Activated gamma-delta T cell (primary cell): Measurements from ENCODE around the gene SORBS2.

ENCODE experiments used
- DNase-seq: peaks from one replicate; lab custom pipeline; 2025; lab: John Stamatoyannopoulos, UW

SORBS2 gene

DNA sequence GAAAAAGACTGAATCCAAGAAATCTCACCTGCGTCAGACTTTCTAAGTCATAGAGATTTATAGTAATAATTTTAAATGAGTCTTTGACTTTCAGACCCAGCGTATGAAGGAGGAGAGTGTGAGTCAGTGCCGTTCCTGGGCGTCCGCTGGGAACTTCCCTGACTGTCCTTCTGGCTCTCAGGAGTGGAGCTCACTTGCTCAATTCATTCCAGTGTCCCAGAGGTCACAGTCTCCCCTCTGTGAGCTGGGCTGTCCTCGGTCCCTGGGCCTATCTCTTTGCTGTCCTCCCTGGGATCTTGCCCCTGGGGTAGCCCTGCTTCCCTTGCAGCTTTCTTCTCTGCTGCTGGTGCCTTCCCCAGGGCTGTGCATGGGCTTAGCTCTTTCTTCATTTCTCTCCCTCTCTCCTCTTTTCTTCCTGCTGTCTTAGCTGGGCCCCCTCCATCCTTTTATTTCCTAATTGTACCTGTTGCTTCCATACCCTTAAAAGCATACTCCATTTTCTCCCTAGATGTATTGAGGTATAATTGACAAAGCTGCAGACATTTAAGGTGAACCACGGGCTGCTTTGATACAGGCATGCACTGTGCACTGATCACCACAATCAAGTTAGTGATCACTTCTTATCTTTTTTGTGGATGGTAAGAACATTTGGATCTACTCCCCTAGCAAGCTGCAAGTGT lies 11.6 kb downstream of the SORBS2 start:
- no peak for DNase-seq

- DNase-seq, result no peak
These were observed 12.6 kb downstream of the SORBS2 start for GRCh38 chr4:185799442-185799841.

DNA sequence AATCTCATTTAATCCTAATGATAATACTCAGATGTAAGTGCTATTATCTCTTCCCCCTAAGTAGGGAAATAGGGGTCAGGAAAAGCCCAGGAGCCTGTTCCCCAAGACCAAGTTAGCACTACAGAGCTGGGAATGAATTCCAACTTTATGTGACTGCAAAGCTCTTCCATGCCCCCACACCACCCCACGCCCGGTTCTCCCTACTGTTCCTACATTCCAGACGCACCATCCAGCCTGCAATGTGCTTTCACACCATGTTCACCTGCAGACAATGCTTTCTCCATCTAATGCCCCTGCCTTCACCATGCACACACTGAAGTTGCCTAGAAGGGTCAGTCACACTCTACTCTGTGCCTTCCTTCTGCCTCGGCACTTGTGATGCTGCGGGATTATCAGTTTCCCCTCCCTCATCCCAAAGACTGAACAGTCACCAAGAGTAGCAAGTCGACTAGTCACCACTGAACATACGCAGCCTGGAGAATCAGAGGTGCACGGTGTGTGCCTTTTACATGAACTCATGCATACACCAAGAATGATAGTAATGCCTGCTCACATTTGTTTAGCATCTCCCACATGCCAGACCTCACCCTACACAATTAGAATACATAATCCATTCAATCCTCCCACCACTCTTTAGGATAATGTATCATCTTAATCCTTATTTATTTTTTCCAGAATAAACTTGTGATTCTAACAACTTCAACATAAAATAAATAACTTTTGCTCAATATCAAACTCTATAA lies 14.2 kb downstream of the SORBS2 start:
- DNase-seq, result no peak

- no peak for DNase-seq
These were observed 15.0 kb downstream of the SORBS2 start for GRCh38 chr4:185797018-185797417.

DNA sequence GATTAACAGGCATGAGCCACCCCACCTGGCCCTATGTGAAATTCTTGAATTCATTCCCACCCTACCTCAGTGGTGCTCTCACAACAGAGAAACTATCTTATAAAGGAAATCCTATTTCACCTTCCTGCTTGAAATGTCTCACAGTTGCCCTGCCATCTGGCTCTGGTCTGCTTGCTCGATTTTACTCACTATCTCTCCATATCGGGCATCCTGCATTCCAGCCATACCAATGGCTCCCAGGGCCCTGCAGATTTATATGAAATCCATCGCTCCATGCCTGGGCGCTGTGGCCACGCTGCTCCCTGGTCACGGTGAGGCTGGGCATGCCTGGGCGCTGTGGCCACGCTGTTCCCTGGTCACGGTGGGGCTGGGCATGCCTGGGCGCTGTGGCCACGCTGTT lies 15.8 kb downstream of the SORBS2 start:
- DNase-seq, result no peak

GRCh38 chr4:185794637-185795036 lies 17.4 kb downstream of the SORBS2 start:
- DNase-seq, result no peak

GRCh38 chr4:185793716-185794115 lies 18.3 kb downstream of the SORBS2 start:
- DNase-seq, result no peak

DNA sequence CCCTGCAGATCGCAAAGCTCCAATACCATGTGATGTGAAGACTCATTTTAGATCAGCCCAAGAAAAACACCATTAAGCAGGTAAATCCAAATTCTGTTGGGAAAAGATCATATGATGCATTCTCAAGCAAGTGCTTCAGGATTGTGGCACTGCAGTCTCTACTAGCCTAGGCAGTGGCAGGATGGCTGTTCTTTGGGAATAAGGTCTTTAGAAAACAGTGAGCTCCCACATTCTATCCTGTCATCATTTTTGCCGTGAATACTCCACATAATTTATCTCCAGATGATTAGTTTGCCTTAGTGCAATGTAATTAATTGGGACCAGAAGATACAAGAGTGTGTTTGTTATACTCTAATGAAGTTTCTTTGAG lies 18.9 kb downstream of the SORBS2 start:
- DNase-seq, result no peak

- no peak for DNase-seq
These were observed 19.4 kb downstream of the SORBS2 start for GRCh38 chr4:185792384-185793115.

- no peak for DNase-seq
These were observed 23.9 kb downstream of the SORBS2 start for GRCh38 chr4:185787926-185788679.

DNA sequence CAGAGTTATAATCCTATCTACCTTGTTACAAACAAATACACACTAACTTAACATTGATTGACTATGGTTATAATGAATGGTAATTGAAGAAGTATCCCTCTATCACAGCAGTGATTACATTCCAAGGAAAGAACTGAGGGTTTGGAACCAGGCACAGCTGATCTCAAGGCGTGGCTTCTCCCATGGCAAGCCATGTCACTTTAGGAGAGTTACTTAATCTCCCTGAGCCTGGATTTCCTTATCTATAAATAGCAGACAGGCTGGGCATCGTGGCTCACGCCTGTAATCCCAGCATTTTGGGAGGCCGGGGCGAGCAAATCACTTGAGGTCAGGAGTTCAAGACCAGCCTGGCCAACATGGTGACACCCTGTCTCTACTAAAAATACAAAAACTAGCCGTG lies 25.6 kb downstream of the SORBS2 start:
- no peak for DNase-seq

DNA sequence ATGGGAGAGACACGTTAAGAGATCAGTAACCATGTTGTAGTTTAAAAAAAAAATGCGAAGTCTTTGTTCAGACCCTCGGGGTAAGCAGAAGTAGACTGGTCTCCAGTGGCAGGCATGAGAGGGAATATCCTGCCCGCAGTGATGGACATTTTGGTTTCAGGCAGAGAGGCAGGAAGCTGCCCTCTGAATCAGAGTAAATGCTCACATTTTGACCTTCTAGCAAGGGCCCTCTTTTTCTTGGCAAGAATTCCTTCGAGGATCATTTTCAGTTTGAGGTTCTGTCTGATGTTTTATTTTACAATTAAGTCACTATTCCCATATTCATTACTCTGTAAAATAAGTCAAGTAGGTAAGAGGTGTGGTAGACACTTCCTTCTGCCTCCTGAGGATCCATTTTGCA lies 28.4 kb downstream of the SORBS2 start:
- no peak for DNase-seq

DNA sequence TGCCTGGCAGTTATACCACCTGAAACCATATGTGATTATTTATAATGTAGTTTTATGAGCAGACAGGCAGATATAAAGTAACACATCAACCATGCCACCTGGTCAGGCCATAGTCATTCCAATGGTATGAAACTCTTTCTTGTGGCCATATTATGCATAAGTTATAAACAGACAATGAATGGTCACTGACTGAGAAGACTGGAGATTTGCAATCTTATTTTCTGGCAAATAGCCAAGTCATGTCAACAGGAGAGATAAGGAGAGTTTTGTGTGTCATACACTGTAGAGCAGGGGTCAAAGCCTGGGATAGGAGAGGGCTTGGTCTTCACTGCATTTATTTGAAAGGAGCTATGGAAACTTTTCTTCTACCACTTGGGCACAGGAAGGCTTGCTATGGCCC lies 29.5 kb downstream of the SORBS2 start:
- DNase-seq, result no peak

- no peak for DNase-seq
These were observed 30.3 kb downstream of the SORBS2 start for GRCh38 chr4:185781555-185782215.

DNA sequence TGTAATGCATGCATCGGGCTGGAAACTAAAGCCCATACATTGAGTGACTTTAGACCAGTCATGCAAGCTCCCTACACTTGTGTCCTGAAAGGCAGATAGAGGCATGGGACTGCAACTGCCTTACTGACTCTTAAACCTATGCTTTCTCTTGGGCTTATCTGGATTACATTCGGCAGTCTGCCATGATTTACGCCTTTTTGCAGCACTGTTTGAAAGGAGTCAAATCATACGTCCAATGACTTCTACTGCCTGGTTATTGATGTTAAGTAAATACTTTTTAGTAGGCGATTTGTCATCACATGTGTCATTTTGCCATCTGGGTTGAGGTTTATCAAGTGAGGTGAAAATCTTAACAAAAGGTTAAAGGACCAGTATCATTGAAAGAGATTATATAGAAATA lies 31.5 kb downstream of the SORBS2 start:
- no peak for DNase-seq

DNA sequence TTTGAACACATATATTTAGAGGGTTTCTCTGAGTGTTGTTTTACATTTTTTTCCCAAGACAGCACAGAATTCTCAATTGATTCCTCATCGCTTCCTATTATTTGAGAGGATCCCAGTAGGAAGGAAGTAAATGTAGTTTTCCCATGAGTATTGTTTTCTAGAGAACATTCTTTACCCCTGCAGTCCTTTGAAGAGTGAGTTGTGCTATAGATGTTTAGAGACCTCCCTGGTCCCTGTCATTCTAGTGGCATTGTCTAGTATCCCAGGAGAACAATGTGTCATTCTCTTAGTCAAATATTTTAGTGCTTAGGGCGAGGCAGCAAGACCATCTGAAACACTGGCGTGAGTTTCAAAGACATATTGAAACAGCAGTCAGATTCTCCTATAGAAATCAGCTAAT lies 32.5 kb downstream of the SORBS2 start:
- DNase-seq, result no peak

DNA sequence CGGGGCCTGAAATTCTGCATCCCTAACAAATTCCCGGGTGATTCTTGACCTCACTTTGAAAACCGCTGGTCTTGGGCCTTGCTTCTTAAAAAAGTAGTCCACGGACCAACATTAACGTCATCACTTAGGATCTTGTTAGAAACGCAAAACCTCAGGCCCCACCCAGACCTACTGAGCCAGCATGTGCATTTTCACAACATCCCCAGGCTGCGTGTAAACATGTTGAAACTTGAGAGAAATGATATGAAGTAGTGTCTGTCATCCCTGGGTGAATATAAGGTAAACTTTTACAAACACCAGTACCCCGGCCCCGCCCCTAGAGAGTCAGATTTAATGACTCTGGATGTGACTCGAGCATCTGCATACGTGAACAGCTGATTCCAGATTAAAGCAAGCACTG lies 33.7 kb downstream of the SORBS2 start:
- no peak for DNase-seq

DNA sequence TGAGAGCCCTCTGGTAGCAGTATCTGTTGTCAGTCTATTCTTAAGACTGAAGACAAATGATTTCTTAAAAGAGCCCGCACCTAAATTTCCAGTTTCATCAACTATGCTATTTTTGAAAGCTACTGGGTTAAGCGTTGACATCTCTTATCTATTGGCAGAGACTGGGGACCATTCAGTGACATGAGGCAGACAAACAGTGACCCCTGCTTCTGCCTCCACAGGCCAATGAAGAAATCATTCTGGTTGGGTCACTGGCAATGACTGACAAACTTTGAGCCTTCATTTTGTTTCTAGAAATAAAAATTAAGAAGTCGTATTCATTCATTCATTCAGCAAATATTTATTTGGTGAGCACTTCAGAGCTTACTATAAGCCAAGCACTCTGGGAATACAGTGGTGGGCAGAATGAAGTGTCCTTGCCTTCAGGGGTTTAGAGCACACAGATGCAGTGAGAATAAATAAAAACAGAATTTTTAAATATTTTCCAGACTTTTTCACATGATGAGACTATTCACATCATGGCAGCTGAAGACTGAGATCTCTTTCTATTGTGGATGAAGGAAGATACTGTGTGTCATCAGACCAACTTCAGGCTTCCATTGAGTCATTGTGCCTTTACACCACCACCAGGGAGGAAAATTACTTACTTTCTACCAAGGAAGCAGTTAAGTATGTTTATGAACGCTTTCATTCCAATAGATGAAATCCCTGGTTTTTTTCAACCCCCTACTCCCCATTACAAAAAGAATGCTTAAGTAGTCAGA lies 36.0 kb downstream of the SORBS2 start:
- no peak for DNase-seq

DNA sequence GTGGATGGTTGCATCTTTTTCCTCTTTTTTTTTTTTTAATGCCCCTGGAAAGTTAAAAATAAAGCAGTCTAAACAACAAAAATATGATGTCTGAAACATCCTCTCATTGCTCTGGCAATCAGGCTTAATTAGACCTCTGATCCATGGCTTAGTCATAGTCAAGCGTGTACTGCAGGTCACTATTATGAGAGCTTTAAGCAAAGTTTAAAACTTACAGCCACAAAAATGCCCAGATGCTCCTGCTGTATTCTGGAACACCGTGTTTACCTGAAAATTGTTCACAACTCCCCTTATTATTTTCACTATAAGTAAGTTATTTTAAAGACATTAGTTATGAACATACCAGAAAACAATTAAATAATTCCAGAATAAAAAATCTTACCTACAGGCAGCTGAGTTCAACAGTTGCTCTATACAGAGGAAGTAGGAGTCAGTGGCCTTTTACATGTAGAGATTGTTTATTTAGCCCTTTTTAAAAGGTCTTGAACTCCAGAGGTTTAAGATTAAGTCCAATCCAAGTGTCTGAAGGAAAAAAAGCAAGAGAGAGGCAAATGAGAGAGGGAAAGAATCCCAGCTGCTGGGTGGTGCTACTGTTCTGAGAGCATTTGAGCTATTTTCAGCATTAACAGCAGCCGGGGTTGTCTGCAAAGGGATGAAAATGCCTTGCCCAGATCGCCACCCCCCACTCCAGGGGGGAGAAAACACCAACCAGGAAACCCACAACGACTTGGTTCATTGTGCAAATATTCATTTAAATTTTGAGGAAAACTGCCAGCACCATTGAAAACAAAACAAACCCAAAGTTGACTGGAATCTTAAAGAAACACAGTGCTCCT lies 36.9 kb downstream of the SORBS2 start:
- DNase-seq, result no peak

DNA sequence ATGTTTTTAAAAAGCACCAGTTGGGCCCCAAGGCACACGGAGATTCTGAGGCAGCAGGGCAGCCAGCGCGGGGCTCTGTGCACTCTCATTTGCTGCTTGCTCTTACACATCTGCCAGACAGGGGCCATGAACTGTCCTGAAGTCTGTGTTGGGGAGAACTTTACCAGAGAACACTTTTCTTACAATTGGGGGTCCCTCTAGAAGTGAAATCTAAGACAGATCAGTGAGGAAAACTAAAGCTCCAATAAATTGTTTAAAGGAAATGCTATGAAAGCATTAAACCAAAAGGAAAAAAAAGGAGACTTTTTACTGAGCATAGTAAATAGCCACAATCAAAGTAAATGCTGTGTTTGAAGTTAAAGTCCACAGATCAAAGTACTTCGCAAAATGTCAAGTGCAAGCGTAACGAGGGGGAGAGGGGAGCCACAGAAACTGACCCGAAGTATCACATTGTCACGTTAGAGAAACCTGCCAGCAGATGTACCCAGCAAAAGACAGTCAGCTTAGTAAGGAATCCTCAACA lies 37.8 kb downstream of the SORBS2 start:
- no peak for DNase-seq
